HG03558 (cell line): Measurements from ENCODE around the gene REL.
"Not testable (repeated sequence)": the region's sequence is repeated elsewhere in the genome, so short reads cannot be mapped to it uniquely, and the experiment has no call there.

Source experiments
- ATAC-seq: cut with Tn5 transposase; IDR thresholded peaks from one replicate; pipeline ENCODE4 v1.9.1; 2021; ENCODE audit warnings: moderate number of reproducible peaks; ENCODE audit not compliant: unreplicated experiment; ENCODE audit errors: extremely low read depth

Gene REL

GRCh38 chr2:60865361-60865760 lies 16.0 kb upstream of the REL start:
- ATAC-seq: not testable (repeated sequence)

- no peak for ATAC-seq
Measured at GRCh38 chr2:60867007-60867406, 14.4 kb upstream of the REL start.

- no peak for ATAC-seq
Measured at GRCh38 chr2:60867848-60868247, 13.5 kb upstream of the REL start.

GRCh38 chr2:60868589-60869273 lies 12.6 kb upstream of the REL start:
- no peak for ATAC-seq

GRCh38 chr2:60872510-60872928 lies 8.9 kb upstream of the REL start:
- ATAC-seq: peak; percentile 34

DNA sequence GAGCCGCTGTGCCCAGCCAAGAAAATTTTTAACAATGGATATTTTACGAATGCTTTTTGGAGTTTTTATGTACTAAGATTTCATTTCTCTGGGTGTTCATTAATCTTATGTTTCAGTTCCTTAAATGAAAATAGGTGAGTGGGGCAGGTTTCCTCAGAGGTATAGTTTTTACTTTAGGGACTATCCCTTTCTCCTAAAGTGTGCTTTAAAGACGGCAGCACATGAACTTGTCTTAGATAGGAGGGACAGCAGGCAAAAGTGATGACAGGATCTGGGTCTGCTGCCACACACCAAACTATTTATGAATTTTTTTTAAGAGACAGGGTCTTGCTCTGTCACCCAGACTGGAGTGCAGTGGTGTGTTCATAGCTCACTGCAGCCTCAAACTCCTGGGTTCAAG lies 8.0 kb upstream of the REL start:
- ATAC-seq: peak; percentile 62

- ATAC-seq: no peak
Measured at GRCh38 chr2:60875520-60875919, 5.9 kb upstream of the REL start.

- no peak for ATAC-seq
Measured at GRCh38 chr2:60880643-60881046, 729 bp upstream of the REL start.

GRCh38 chr2:60882971-60883753 lies 1.8 kb downstream of the REL start:
- ATAC-seq: peak; percentile 24

DNA sequence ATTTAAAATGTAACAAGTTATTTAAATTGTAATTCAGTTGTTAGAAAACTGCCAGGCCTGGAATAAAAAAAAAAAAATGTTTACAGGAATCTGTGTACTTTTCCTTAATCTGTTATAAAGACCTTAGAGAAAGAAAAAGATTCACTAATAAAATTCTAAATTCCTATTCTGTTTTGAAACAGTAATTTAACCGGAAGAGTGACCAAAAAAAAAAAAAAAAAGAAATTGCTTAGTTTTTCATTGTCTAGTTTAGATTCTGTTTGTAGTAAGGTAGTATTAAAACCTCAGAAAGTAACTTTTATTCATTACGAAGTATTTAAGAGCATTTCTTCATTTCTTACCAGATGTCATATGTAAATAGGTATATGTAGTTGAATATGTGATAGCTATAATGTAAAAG lies 2.5 kb downstream of the REL start:
- ATAC-seq: no peak

DNA sequence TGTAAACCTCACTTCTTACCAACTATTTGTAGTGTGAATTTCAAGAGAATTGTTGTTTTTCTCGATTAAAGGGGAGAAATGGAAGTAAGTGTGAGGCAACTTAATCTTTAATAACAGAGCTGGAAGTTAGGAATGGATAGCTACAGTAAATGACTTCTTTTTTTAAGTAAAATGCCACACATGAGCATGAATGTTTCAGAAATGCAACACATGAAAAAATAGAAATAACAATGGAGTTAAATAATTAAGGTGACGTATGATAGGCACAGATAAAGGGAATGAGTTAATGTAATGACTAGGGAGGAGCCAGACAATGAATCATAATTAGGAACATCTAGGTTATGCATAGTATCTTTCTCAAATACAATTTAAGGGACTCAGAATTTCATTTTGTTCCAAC lies 3.4 kb downstream of the REL start:
- ATAC-seq: no peak

- ATAC-seq: no peak
Measured at GRCh38 chr2:60885683-60886082, 4.3 kb downstream of the REL start.

DNA sequence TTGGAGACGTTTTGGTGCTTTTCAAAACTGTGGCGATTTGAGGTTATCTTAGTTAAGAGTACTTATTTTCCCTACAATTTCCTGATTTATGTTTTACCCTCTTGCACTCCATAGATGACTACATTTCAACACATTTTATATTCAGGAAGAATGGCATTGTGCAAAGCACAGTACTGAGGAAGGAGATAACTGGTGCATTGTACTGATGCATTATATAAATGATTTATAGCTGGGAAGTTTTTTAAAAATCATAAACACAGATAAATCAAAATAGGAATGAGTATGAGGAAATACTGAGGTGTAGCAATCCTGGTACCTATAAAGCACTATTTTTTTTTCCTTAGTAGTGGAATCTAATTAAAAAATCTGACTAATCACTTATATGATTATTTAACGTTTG lies 5.6 kb downstream of the REL start:
- no peak for ATAC-seq

DNA sequence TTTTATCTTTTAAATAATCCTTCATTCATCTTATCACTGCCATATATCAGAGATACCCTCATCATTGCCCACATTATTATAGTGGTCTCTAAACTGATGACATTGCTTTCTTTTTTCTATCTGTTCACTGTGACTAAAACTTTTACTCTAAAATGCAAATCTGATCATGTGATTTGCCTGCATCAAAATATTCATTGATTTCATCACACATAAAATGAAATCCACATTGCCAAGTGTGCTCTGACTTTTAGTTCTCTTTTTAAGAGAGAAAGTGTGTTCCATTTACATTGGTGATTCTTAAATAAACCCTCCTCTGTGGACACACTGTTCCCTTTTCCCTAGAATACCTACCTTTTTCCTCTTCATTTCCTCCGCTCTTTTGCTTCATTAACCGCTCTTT lies 7.5 kb downstream of the REL start:
- ATAC-seq: no peak

DNA sequence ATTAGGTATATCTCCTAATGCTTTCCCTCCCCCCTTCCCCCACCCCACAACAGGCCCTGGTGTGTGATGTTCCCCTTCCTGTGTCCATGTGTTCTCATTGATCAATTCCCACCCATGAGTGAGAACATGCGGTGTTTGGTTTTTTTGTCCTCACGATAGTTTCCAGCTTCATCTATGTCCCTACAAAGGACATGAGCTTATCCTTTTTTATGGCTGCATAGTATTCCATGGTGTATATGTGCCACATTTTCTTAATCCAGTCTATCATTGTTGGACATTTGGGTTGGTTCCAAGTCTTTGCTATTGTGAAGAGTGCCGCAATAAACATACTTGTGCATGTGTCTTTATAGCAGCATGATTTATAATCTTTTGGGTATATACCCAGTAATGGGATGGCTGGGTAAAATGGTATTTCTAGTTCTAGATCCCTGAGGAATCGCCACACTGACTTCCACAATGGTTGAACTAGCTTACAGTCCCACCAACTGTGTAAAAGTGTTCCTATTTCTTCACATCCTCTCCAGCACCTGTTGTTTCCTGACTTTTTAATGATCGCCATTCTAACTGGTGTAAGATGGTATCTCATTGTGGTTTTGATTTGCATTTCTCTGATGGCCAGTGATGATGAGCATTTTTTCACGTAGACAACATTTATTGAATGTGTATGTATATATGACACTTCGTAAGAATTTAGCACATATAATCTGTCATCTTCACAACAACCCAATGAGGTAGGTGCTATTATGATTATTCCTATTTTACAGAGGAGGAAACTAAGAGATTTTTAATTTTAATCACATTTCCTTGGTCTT lies 8.4 kb downstream of the REL start:
- ATAC-seq: not testable (repeated sequence)

GRCh38 chr2:60890393-60890707 lies 9.0 kb downstream of the REL start:
- ATAC-seq: no peak

- no peak for ATAC-seq
Measured at GRCh38 chr2:60891180-60891579, 9.8 kb downstream of the REL start.

DNA sequence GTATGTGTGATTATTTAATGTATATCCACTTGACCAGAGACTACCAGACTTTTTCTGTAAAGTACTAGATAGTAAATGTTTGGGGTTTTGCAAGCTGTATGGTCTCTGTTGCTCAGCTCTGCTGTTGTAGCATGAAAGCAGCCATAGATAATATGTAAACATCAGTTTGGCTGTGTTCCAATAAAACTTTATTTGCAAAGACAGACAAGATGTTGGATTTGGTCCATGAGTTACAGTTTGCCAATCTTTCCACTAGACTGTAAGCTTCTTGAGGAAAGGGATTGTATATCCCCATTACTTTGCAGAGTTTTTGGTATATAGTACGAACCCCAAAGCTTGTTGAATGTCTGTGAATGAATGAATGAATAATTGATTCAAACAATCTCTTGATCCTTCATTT lies 17.2 kb downstream of the REL start:
- no peak for ATAC-seq

- no peak for ATAC-seq
Measured at GRCh38 chr2:60899230-60899891, 18.0 kb downstream of the REL start.

GRCh38 chr2:60899892-60900249 lies 18.5 kb downstream of the REL start:
- ATAC-seq: no peak

GRCh38 chr2:60901296-60901695 lies 19.9 kb downstream of the REL start:
- not testable (repeated sequence) for ATAC-seq
